Measurements from ENCODE around the gene PRMT2. TPM values are rescaled to one million over a fixed set of nuclear protein-coding genes. Genes with fewer than 3 reads are reported as not detected.
A peak's percentile ranks its signal among the peaks of the same experiment; 100 is the strongest.

PRMT2 gene
- total and polyA plus RNA-seq, 5 donors from 2014 or later = 90.4 to 202 (median 150) TPM

DNA sequence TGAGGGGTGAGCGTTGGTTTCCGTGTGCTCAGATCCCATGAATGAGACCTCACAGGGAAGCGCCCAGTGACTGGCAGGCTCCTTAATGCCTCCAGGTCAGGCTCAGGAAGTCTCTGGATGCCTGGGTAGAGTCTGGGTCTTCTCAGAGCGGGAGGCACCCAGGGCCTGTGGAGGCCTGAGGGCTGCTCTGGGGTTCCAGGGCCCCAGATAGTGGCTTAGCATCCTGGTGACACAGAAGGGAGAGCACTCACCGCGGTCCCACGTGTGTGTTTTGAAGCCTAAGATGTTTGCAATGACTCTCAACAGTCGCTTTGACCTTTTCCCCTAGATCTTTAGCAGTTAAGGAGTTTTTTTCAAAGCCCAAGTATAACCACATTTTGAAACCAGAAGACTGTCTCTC lies 25.0 kb downstream of the PRMT2 start:
- Histone ChIP-seq H3K9me3 (ENCODE audit: control insufficient read depth in 2 of 2, low read length in 2 of 2) (peaks cover 3 to 13% of the 10 kb centered on the region in 2 experiments), H3K27ac (ENCODE audit: insufficient read depth, low read length, poor library complexity, severe bottlenecking) (no peak overlapping the region), H3K36me3 (ENCODE audit: control insufficient read depth, insufficient read depth, low read length) (peaks cover 48% of the 10 kb centered on the region), H3K27me3 (ENCODE audit: control insufficient read depth, insufficient read depth, low read length) (no peaks in the 10 kb centered on the region), H3K4me3 (ENCODE audit: low read depth, low read length) (no peak overlapping the region), H3K4me1 (ENCODE audit: control insufficient read depth, insufficient read depth, low read length, poor library complexity, severe bottlenecking) (no peaks in the 10 kb centered on the region)
- Mint-ChIP-seq H3K4me3 (no peak overlapping the region), H3K9me3 (peaks cover 0 to 11% (median 2%) of the 10 kb centered on the region in 7 donors), H3K27me3 (no peaks in the 10 kb centered on the region), H3K27ac (no peak overlapping the region), H3K4me1 (peaks cover 0 to 14% (median 9%) of the 10 kb centered on the region in 4 donors), H3K36me3 (peaks cover 57% of the 10 kb centered on the region)
- DNase-seq (peak in 1 of 3 donors; percentile 17), ATAC-seq (ENCODE audit: low read depth in 2 of 2) (no peak)

DNA sequence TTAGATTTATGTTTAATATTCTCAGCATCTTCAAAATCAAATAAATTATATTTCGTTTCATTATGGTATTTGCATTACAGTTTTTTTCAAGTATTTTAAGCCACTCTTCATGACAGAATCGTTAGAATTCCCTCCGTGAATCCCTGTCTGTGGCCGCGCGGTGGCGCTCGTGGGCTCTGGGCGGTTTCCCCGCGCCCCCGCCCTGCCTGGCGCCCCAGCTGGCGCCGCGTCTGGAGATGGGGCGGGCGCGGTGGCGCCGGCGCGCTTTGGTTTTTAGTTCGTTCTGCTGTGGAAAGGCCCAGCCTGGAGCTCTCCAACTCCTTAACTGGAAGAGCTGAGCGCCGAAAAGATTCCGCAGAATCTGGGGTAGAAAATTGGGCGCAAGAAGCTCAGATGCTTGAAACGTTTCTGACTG lies 25.7 kb downstream of the PRMT2 start:
- no peak overlapping the region for H3K4me3 ChIP-seq (ENCODE audit: low read depth, low read length)
- ATAC-seq (ENCODE audit: low read depth in 2 of 2) (peak in 1 of 2 donors; percentile 65), DNase-seq (peak; percentile 15 to 63 (median 41))
- Mint-ChIP-seq H3K36me3 (peaks cover 52% of the 10 kb centered on the region), H3K4me1 (peaks cover 0 to 15% (median 10%) of the 10 kb centered on the region in 4 donors), H3K4me3 (peak overlapping the region in 1 of 4 donors; percentile 16), H3K27me3 (no peaks in the 10 kb centered on the region), H3K27ac (no peak overlapping the region), H3K9me3 (peaks cover 0 to 5% (median 0%) of the 10 kb centered on the region in 7 donors)
- peaks cover 44% of the 10 kb centered on the region for H3K36me3 ChIP-seq (ENCODE audit: control insufficient read depth, insufficient read depth, low read length)
- no peaks in the 10 kb centered on the region for H3K27me3 ChIP-seq (ENCODE audit: control insufficient read depth, insufficient read depth, low read length)
- H3K9me3 ChIP-seq (ENCODE audit: control insufficient read depth in 2 of 2, low read length in 2 of 2) = peaks cover 0 to 6% of the 10 kb centered on the region in 2 experiments
- no peak overlapping the region for H3K27ac ChIP-seq (ENCODE audit: insufficient read depth, low read length, poor library complexity, severe bottlenecking)
- no peaks in the 10 kb centered on the region for H3K4me1 ChIP-seq (ENCODE audit: control insufficient read depth, insufficient read depth, low read length, poor library complexity, severe bottlenecking)

DNA sequence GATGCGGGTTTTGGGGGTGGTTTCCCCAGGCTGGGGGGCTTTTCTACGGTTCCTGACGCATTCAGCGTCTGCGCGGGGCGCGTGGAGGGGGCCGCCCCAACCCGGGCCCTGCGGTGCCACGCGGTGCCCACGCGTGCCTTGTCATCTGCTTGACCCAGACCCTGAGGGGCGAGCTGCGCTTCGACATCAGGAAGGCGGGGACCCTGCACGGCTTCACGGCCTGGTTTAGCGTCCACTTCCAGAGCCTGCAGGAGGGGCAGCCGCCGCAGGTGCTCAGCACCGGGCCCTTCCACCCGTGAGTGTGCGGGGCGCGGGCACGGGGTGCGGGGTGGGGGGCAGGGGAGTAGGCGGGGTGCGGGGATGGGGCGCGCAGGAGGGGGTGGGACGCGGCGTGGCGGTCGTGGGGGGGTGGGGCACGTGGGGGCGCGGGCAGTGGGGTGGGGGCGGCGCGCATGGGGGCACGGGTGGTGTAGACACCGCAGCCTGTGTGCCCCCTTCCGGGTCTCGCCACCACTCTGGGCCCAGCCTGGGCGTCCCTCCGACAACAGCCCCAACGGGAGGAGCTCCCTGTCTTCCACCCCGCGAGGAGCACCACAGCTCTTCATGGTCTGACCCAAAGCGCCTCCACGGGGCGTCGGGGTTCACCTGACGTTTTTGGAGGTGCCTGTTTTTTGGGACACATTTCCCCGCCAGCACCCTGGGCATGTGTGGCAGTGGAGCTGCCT lies 26.3 kb downstream of the PRMT2 start:
- peaks cover 46% of the 10 kb centered on the region for H3K36me3 Mint-ChIP-seq
- H3K4me1 Mint-ChIP-seq = peaks cover 0 to 17% (median 9%) of the 10 kb centered on the region in 4 donors
- Histone ChIP-seq H3K9me3 (ENCODE audit: control insufficient read depth in 2 of 2, low read length in 2 of 2) (peaks cover 0 to 4% of the 10 kb centered on the region in 2 experiments), H3K4me3 (ENCODE audit: low read depth, low read length) (no peak overlapping the region), H3K27me3 (ENCODE audit: control insufficient read depth, insufficient read depth, low read length) (no peaks in the 10 kb centered on the region), H3K36me3 (ENCODE audit: control insufficient read depth, insufficient read depth, low read length) (peaks cover 39% of the 10 kb centered on the region), H3K4me1 (ENCODE audit: control insufficient read depth, insufficient read depth, low read length, poor library complexity, severe bottlenecking) (no peaks in the 10 kb centered on the region), H3K27ac (ENCODE audit: insufficient read depth, low read length, poor library complexity, severe bottlenecking) (no peak overlapping the region)
- peak in 1 of 3 donors; percentile 8 for DNase-seq
- H3K9me3 Mint-ChIP-seq = peaks cover 0 to under 1% (median 0%) of the 10 kb centered on the region in 7 donors
- H3K4me3 Mint-ChIP-seq = no peak overlapping the region
- no peaks in the 10 kb centered on the region for H3K27me3 Mint-ChIP-seq
- ATAC-seq (ENCODE audit: low read depth in 2 of 2) = no peak
- H3K27ac Mint-ChIP-seq = no peak overlapping the region

DNA sequence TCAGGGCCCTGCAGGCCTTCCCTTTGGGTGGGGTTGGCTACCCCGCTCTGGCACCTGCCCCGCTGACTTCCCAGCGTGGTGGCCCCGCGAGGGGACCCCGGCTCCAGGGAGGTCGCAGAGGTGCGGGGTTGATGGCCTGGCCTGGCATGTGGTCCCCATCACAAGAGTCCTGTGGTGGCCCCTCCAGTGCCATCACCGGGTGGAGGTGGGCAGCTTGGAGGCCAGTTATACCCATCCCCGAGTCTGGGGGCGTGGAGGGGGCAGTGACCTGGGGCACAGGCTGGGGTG lies 26.8 kb downstream of the PRMT2 start:
- H3K4me3 Mint-ChIP-seq = no peak overlapping the region
- H3K9me3 Mint-ChIP-seq = no peaks in the 10 kb centered on the region
- peaks cover 5% of the 10 kb centered on the region for H3K4me1 ChIP-seq (ENCODE audit: control insufficient read depth, insufficient read depth, low read length, poor library complexity, severe bottlenecking)
- H3K4me1 Mint-ChIP-seq = peaks cover 0 to 18% (median 7%) of the 10 kb centered on the region in 4 donors
- H3K27ac Mint-ChIP-seq = no peak overlapping the region
- no peaks in the 10 kb centered on the region for H3K27me3 ChIP-seq (ENCODE audit: control insufficient read depth, insufficient read depth, low read length)
- H3K36me3 ChIP-seq (ENCODE audit: control insufficient read depth, insufficient read depth, low read length) = peaks cover 34% of the 10 kb centered on the region
- H3K36me3 Mint-ChIP-seq = peaks cover 41% of the 10 kb centered on the region
- no peaks in the 10 kb centered on the region for H3K27me3 Mint-ChIP-seq
- DNase-seq (no peak), ATAC-seq (ENCODE audit: low read depth in 2 of 2) (no peak)
- no peak overlapping the region for H3K27ac ChIP-seq (ENCODE audit: insufficient read depth, low read length, poor library complexity, severe bottlenecking)
- H3K9me3 ChIP-seq (ENCODE audit: control insufficient read depth in 2 of 2, low read length in 2 of 2) = no peaks in the 10 kb centered on the region
- H3K4me3 ChIP-seq (ENCODE audit: low read depth, low read length) = no peak overlapping the region

DNA sequence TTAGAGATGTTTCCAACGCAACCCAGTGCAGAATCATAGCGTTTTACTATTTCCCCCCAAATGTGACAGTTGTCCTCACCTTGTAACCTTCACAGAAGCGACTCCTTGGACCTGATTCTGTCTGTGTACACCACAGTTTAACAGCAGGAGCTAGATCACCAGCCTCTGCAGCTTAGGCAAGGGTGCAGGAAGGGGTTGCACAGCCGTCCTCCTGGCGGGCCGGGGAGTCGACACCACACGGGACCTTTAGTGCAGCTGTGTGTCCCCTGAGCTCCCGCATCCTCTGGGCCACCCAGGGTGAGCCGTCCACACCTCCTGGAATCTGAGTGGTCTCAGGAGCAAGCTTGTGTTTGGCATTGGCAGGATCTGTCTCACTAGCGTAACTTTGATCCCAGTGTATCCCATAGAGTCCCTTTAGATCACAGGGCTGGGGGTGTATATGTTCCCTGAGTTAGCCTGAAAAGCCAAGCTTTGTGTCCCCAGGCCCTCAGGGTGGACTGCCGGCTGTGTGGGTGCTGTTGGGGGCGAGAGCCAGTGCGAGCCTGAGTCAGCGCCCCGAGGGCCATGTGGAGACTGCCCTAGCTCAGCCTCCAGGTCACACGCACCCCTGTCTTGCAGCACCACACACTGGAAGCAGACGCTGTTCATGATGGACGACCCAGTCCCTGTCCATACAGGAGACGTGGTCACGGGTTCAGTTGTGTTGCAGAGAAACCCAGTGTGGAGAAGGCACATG lies 27.5 kb downstream of the PRMT2 start:
- no peak overlapping the region for H3K4me3 ChIP-seq (ENCODE audit: low read depth, low read length)
- DNase-seq (no peak), ATAC-seq (ENCODE audit: low read depth in 2 of 2) (no peak)
- Mint-ChIP-seq H3K9me3 (no peaks in the 10 kb centered on the region), H3K27me3 (no peaks in the 10 kb centered on the region), H3K36me3 (peaks cover 37% of the 10 kb centered on the region), H3K4me3 (peak overlapping the region in 1 of 4 donors; percentile 69), H3K27ac (peak overlapping the region in 1 of 3 donors; percentile 51), H3K4me1 (peaks cover 0 to 19% (median 5%) of the 10 kb centered on the region in 4 donors)
- no peaks in the 10 kb centered on the region for H3K9me3 ChIP-seq (ENCODE audit: control insufficient read depth in 2 of 2, low read length in 2 of 2)
- no peaks in the 10 kb centered on the region for H3K27me3 ChIP-seq (ENCODE audit: control insufficient read depth, insufficient read depth, low read length)
- peaks cover 11% of the 10 kb centered on the region for H3K4me1 ChIP-seq (ENCODE audit: control insufficient read depth, insufficient read depth, low read length, poor library complexity, severe bottlenecking)
- peaks cover 29% of the 10 kb centered on the region for H3K36me3 ChIP-seq (ENCODE audit: control insufficient read depth, insufficient read depth, low read length)
- no peak overlapping the region for H3K27ac ChIP-seq (ENCODE audit: insufficient read depth, low read length, poor library complexity, severe bottlenecking)

DNA sequence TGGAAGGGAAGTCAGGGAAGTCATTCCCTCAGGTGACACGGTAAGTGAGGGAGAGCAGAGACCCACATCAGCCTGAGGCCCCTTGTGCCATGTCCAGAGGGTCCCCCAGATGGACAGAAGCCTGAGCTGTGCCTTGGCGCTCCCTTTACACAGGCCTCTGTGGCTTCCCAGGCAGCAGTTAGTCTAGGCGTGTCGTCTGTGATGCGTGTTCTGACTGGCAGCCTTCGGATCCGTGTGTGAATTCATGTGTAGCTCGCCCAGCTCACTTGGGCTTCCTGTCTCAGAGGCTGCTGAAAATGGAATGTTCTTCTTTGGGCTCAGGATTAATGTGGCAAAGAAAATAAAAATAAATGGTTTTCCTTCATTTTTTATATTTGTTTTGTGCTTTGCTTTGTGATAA lies 28.3 kb downstream of the PRMT2 start:
- Mint-ChIP-seq H3K9me3 (no peaks in the 10 kb centered on the region), H3K27ac (no peak overlapping the region)
- H3K4me3 ChIP-seq (ENCODE audit: low read depth, low read length) = no peak overlapping the region

DNA sequence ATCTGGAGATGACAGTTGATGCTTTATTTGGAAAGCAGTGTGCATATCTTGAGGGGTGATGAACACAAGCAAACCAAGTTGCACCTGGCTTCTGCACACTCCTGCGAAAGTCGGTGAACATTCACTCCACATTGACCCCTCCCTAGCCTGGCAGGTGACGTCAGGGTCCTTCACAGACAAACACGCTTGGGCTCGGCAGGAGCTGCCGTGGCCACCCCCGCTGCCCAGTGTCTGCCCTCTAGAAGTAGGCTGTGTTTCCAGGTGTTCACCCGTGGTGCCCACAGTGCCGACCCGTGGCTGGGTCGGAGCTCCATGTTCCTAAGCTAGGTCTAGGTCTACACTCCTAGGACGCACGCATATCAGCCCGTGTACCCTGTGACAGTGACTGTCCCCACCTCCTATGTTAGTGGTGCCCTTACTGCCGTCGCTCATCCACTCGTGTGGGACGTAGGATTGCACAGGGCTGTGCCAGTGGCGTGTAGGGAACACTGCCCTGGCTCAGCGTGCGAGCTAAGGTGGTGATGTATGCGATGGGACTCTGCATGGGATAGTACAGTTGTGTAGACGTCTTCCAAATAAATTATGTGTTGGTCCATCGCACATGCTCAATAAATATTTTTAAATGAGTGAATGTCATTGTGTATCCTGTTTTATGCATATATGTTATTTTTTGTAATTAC lies 29.0 kb downstream of the PRMT2 start:
- H3K4me1 Mint-ChIP-seq = peaks cover 0 to 19% (median 5%) of the 10 kb centered on the region in 4 donors
- Histone ChIP-seq H3K27me3 (ENCODE audit: control insufficient read depth, insufficient read depth, low read length) (no peaks in the 10 kb centered on the region), H3K9me3 (ENCODE audit: control insufficient read depth in 2 of 2, low read length in 2 of 2) (no peaks in the 10 kb centered on the region), H3K36me3 (ENCODE audit: control insufficient read depth, insufficient read depth, low read length) (peaks cover 16% of the 10 kb centered on the region), H3K27ac (ENCODE audit: insufficient read depth, low read length, poor library complexity, severe bottlenecking) (no peak overlapping the region), H3K4me3 (ENCODE audit: low read depth, low read length) (no peak overlapping the region), H3K4me1 (ENCODE audit: control insufficient read depth, insufficient read depth, low read length, poor library complexity, severe bottlenecking) (peaks cover 15% of the 10 kb centered on the region)
- no peak for ATAC-seq (ENCODE audit: low read depth in 2 of 2)
- no peak overlapping the region for H3K27ac Mint-ChIP-seq
- H3K9me3 Mint-ChIP-seq = no peaks in the 10 kb centered on the region
- no peak overlapping the region for H3K4me3 Mint-ChIP-seq
- DNase-seq = no peak
- H3K36me3 Mint-ChIP-seq = peaks cover 24% of the 10 kb centered on the region
- H3K27me3 Mint-ChIP-seq = peaks cover 4% of the 10 kb centered on the region

More for the DNA sequence above, 28.3 kb downstream of the PRMT2 start:
- peaks cover 15% of the 10 kb centered on the region for H3K4me1 ChIP-seq (ENCODE audit: control insufficient read depth, insufficient read depth, low read length, poor library complexity, severe bottlenecking)
- no peaks in the 10 kb centered on the region for H3K27me3 ChIP-seq (ENCODE audit: control insufficient read depth, insufficient read depth, low read length)
- H3K9me3 ChIP-seq (ENCODE audit: control insufficient read depth in 2 of 2, low read length in 2 of 2) = no peaks in the 10 kb centered on the region
- H3K27ac ChIP-seq (ENCODE audit: insufficient read depth, low read length, poor library complexity, severe bottlenecking) = no peak overlapping the region
- no peaks in the 10 kb centered on the region for H3K27me3 Mint-ChIP-seq
- H3K4me1 Mint-ChIP-seq = peaks cover 0 to 20% (median 5%) of the 10 kb centered on the region in 4 donors
- no peak overlapping the region for H3K4me3 Mint-ChIP-seq
- ATAC-seq (ENCODE audit: low read depth in 2 of 2) = no peak
- H3K36me3 ChIP-seq (ENCODE audit: control insufficient read depth, insufficient read depth, low read length) = peaks cover 22% of the 10 kb centered on the region
- peaks cover 29% of the 10 kb centered on the region for H3K36me3 Mint-ChIP-seq
- DNase-seq = no peak

Measured in CD4-positive, CD25-positive, alpha-beta regulatory T cell (primary cell).